Activated CD4-positive, alpha-beta T cell treated with anti-CD3 and anti-CD28 coated beads, Interleukin-2, amount 50 U/mL, for 1 hour (primary cell): Measurements from ENCODE around the gene ILDR1.
"Not testable (repeated sequence)": the region's sequence is repeated elsewhere in the genome, so short reads cannot be mapped to it uniquely, and the experiment has no call there.

Experiments used
- DNase-seq: peaks from one replicate; pipeline ENCODE4 v3.0.0-alpha.2; 2020

ILDR1 gene

DNA sequence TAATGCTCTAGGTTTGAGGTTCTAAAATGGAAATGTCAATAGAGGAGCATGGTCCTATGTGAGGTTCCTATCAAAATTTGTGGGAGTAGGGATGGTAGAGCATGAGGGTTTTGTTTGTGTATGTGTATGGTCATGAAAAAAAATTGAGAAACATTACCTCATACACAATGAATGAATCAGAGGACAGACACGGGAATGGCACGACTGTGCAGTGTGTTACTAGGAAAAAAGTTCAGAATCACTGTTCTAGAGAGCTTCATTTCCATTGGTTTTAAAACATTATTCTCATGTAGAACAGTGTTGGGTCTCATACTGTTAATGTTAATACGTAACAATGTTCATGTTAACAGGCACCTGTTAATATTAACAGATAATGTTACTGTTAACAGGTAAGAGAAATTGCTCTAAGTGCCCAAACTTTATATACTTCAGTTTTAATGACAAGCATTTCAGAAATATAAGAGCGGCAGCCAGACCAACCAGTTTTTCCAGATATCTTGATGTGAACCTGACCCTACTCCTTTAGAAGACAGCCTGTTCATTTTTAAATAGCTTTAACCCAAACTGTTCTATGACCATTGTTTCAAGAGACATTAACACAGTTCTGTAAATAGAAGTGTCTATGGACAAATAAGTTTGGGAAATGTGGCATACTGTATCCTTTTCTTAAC lies 79.8 kb downstream of the ILDR1 start:
- no peak for DNase-seq

DNA sequence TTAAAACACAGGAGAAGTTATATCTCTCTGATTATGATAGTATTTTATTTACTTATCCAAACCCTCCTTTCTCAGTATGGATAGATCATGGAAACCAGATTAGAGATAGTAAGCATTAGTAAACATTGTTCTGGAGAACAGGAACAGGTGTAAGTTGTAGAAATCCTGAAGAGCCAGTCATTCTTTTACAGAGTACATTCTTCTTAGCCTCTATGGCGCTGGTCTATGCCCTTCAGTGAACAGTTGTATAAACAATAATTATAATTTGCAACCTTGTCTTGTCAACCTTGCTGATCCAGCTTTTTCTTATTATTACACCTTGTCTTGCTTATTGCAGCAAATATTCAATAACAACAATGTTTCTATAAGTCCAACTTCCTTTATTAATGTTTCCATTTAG lies 80.5 kb downstream of the ILDR1 start:
- DNase-seq: no peak

DNA sequence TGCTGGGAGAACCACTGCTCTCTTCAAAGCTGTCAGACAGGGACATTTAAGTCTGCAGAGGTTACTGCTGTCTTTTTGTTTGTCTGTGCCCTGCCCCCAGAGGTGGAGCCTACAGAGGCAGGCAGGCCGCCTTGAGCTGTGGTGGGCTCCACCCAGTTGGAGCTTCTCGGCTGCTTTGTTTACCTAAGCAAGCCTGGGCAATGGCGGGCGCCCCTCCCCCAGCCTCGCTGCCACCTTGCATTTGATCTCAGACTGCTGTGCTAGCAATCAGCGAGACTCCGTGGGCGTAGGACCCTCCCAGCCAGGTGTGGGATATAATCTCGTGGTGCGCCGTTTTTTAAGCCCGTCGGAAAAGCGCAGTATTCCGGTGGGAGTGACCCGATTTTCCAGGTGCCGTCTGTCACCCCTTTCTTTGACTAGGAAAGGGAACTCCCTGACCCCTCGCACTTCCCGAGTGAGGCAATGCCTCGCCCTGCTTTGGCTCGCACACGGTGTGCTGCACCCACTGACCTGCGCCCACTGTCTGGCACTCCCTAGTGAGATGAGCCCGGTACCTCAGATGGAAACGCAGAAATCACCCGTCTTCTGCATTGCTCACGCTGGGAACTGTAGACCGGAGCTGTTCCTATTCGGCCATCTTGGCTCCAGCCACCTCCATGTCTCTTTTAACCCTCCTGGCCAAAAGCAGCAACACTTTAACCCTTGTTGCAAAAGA lies 83.7 kb downstream of the ILDR1 start:
- DNase-seq: not testable (repeated sequence)
